GM18502 (cell line): Measurements from ENCODE around the gene GRIK2.

Experiments used
- ATAC-seq: cut with Tn5 transposase; IDR thresholded peaks from one replicate; pipeline ENCODE4 v1.9.1; 2021; ENCODE audit warnings: mild to moderate bottlenecking; ENCODE audit not compliant: unreplicated experiment, poor library complexity

The GRIK2 gene

DNA sequence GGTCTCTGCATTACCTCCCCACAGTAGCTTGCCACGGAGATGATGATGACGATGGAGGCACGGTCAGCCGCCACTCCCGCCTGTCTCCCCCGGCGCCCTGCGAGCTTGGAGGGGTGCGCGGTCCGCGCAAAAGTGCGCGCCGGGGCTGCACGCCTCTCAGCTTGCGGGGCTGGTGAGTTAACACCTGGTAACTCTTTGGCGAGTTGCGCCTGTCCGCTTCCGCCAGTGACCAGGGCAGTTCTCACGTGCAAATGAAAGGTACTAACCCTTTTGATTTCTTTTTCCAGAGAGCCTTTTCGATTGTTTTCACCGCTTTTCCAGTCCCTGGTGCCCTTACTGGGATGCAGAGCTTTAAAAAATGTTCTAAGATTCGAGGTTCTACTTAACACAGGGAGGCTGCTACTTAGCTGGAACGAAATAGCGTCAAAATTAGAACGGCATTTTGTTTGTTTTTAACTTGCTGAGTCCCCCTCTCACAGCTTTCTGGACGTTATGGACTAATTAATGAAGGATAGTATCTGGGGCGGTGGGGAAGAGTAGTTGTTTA, 6.2 kb downstream of the GRIK2 start:
- no peak for ATAC-seq

DNA sequence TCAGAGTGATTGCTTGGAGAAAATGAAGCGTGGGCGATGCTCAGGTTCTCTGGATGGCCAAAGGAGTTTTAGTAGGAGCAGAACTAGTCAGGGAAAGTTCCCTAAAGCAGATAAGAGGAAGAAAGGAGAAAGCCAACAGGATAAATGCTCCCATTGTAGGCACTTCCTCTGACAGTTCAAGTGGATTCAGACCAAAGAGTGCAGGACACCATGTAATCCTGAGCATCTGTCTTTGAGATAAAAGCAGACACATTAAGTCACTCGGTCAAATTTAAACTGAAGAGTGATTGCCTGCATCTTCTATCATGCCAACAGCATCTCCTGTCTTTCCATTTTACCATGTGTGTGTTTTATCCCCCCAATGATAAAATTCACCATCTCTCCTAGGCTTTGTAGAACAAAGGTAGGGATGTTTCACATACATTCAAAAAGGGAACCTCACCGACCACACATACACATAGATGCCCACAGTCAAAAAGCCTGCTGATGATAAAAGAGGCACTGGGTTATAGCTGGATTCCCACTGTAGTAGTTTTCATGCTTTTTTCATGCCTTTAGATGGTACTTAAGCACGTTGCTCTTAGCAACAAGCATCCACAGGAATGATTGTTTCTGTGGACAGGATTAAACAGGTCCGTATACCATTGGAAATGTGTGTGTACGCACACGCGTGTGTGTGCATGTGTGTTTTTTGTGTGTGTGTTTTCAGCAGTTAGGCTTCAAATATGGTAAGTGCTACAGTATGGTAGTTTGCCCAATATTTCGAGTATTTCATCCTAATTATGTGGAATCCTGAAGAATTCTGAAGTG, 7.0 kb downstream of the GRIK2 start:
- no peak for ATAC-seq

GRCh38 chr6:101401171-101401570, 7.7 kb downstream of the GRIK2 start:
- ATAC-seq: no peak

GRCh38 chr6:101401792-101402621, 8.5 kb downstream of the GRIK2 start:
- no peak for ATAC-seq

GRCh38 chr6:101402622-101403031, 9.1 kb downstream of the GRIK2 start:
- no peak for ATAC-seq

DNA sequence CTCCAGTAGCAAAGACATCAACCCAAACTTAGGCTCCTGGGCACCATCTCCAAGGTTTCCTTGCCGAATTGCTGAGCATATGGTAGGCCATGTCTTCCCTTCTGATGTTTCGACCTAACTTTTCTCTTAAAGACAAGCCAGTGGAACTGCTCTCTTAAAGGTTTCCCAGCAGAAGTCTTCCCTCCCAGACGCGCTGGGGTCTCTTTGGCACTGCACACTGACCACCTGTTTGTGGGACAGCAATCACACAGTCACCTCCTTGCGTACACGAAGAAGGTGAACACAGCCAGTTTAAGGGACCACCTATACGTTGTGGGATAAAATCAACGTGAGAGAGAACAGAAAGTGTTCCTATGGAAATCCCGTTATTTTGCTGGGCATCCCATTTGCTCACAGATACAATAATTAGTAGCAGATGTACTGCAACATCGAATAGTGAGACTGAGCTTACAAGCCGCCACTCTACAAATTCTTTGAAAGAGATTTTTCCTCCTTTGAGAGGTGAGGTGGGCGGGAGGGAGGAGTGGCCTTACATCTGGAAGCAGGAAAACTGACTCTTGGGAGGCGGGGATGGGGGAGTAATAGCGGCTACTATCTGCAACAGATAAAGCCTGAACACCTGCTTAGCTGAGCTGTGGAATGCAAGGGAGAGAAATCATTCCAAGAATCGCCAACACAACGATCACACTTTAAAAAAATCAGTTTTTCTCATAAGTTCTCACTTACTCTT, 9.9 kb downstream of the GRIK2 start:
- no peak for ATAC-seq

DNA sequence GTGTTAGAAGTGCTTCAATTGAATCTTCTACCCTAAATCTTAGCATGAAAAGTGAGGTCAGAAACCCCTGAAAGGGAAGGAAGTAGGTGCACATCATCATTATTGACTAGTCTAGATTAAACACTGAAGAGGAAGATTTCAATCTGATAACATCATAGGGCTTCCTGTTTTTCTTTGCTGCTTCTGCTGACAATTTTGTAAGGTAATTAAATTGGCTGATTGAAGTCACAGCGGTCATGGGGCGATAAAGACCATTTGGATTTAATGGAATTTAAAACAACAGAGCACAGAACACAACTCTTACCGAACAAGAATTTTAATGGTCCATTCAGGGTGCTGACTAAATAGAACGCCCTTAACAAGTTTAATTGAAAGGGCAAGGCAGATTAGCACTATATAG, 11.3 kb downstream of the GRIK2 start:
- ATAC-seq: no peak

DNA sequence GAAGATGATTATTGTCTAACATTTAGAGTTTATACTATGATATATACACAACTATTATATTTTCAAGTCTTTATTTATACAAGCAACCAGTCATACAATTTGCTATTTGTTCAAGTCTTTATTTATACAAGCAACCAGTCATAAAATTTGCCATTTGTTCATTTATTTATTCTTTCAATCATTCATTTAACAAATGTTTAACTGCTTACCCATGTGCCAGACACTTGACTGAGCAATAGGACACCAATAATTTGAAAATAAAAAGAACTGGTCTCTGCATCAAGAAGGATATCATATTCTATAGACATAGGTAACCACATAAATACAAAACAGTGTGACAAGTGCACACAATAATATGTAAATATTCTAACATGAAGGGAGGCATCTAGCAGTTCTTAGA, 20.3 kb downstream of the GRIK2 start:
- no peak for ATAC-seq

DNA sequence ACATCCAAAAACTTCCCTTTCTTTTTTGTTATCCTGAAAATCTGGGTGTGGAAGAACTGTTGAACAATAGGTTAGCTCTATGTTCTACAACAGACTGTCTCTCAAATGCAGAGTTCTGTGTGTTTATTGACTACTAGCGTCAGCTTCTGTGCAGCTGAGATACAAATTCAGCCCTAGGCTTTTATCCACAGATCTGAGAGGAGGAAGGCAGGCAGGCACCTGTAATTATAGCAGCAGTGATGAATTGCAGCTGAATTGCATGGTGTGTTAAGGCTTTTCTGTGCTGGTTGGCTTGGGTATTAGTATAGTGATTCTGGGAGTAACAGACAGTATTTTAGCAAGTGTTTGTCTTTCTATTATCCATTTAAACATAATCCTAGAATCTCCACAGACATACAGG, 24.4 kb downstream of the GRIK2 start:
- no peak for ATAC-seq

GRCh38 chr6:101422251-101422650, 28.7 kb downstream of the GRIK2 start:
- ATAC-seq: no peak

DNA sequence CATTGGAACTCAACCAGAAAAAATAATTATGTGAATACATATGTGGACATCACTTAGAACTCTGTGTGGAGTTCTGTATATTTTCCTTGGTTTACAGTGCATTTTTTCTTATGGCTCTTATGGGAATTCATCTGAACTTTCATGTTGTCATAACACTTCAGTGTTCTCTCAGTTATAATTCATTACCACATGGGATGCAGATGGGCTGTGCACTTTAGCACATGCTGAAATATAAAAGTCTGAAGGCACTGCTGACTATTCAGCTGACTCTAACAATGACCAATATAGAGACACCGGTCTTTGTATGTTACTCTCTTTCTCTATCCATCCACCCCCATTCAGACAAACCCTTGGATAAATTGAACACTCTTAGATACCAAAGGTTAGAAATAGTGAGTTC, 29.3 kb downstream of the GRIK2 start:
- ATAC-seq: no peak

DNA sequence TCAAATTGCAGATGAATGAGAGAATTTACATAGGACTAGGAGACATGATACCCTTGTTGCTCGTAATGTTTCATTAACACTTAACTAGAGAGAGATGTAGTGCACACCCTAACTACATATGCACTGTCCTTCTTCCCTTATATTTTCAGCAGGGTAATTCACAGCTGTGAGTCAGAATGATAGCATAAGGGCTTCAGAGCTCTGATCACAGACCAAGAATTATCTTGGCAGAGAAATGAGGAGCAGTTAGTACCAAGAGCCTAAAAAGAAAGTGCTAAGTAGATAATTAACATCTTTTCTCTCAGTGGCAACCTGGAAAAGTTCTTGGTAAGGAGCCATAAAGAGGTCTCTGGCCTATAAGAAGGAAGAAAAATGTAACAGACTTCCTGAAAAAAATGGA, 35.8 kb downstream of the GRIK2 start:
- ATAC-seq: no peak

DNA sequence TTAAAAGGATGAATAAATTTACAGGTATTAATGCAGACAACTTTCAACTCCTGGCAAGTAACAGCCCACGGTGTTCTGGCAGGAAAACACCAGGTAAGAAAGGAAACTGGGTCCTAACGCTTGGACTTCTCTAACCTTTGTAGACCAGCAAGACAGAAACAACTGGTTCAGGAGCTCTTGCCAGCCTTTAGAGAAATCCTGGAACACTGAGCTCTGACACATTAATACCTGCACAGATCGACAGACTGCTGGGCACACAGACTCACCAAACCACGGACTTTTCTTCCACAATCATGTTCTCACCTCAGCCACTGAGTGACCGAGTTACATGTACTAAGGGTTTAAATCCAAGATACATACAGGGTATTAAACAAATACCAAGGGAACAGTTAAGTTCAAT, 36.3 kb downstream of the GRIK2 start:
- ATAC-seq: no peak

DNA sequence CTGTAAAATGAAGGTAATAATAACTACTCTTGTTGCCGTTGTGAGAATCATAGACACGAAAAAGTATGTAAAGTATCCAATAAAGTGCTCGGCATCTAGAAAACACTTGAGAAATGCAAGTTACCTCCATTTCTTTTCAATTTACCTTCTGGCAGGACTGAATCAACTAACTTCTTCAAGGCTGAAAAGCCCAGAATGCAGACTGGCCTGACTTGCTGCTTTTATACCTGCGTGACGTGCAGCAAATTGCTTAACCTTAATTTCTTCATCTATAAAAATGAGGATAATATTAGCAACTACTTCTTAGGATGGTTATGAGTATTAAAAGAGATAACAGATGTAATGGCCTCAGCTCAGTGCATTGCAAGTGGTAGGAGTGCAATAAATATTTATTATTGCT, 39.6 kb downstream of the GRIK2 start:
- ATAC-seq: no peak

DNA sequence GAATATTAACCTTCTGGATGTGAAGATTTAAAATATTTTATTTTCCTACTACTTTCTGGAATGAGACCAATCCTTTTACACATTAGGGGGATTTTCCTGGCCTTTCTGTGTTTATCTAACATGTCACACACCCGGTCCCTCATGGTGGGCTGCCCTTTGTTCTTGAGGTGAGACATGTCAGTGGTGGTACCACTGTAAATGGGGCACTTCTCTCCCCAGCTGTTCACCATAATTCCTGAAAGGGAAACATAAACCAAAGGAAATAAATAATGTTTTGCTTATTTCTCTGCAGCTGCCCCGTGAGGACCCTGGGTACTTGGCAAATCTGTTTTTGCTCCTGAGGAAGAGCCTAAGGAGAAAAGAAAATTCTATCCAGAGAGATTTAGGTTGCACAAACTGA, 41.1 kb downstream of the GRIK2 start:
- no peak for ATAC-seq

GRCh38 chr6:101435038-101435437, 41.5 kb downstream of the GRIK2 start:
- ATAC-seq: no peak

- no peak for ATAC-seq
Measured at GRCh38 chr6:101439790-101440189, 46.3 kb downstream of the GRIK2 start.

DNA sequence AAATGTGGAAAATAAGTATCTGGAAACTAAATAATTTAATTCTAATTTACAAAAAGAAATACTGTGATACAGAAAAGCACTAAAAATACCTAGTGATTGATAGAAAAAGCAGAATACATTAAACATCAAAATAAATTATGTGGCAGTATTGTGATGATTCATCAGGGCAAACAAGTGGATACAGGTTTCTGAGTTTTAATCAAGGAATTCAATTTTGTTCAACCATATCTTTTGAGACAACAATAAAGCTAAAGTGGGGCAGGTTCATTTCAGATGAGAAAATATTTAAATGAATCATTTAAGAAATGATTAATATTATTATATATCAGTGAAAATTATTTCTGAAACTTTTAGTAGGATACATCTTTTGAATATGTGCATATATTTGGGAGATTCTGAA, 49.8 kb downstream of the GRIK2 start:
- ATAC-seq: no peak

GRCh38 chr6:101444717-101445116, 51.2 kb downstream of the GRIK2 start:
- no peak for ATAC-seq

GRCh38 chr6:101445527-101445926, 52.0 kb downstream of the GRIK2 start:
- ATAC-seq: no peak

DNA sequence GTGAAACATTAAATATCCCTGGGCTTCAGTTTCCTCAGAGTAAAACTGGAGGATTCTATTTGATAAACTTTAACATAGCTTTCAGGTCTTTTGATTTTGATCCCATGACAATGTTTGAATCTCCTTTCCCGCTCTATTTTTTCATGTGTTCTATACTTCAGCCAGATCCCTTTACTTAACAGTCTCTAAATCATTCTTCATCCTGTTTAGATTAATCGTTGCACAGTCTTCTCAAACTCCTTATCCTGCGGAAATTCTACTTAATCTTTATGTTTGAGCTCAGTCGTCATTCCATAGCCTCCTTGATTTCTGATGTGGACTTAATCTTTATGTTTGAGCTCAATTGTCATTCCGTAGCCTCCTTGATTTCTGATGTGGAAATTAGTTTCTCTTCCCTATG, 57.4 kb downstream of the GRIK2 start:
- ATAC-seq: no peak
